GM11168 (cell line): ENCODE data around the gene PRR7.

Experiments used
- in situ Hi-C: fragments of 300-500 bp; cut with MboI; formaldehyde crosslinking; loops from one replicate; pipeline ENCODE4 v1.12.0; 2022; ENCODE audit warnings: low sequenced_read_pairs; ENCODE audit not compliant: unreplicated experiment

PRR7 gene

DNA sequence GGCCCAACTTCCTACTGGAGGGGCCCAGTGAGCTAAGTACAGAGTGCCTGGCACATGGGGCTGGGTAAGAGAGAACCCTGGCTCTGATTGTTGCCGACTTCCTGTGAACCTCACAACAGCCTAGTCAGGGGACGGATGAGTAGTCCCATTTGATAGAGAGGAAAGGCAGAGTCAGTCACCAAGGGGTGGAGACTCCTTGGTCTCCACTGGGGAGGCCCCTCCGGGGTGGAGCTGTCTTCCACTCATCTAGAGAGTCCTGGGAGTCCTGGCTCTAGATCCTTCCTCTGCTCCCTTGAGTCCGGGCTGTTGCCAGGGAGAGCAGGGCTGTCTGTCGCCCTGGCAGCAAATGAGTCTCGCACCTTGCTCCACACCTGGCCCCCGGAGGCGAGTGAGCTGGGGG lies 12.2 kb upstream of the PRR7 start:
- in situ Hi-C loops = no loop called here

DNA sequence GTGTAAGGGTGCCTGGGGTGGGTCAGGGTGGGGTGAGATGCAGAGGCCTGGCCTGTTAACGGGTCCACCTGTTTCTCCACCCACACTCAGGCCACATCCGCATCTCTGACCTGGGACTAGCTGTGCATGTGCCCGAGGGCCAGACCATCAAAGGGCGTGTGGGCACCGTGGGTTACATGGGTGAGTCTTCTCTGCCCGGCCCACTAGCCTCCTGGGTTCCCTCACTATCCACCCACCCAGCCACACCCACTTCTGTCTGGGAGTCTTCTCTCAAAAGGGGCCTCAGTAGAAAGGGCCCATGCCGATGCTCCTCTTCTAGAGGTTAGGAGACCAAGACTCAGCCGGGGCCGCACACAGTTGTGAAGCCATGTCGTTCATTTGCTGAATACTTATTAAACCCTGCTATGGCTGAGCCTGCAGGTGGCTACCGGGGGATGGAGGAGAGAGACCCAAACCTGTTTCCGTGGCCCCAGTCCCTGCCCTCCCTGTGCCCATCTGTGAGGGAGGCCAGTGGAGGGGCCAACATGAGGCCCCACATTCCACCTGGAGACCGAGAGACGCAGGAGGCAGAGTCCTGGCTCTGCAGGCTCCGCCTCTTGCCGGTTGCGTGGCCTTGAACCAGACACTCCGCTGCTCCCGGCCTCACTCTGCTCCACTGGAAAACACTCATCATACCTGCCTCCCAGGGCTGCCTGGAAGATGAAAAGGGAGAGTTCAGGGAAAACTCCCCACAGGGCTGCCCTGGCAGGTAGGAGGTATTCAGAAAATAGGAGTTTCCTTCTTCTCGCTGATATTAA lies 11.5 kb upstream of the PRR7 start:
- in situ Hi-C loops = no loop called here

DNA sequence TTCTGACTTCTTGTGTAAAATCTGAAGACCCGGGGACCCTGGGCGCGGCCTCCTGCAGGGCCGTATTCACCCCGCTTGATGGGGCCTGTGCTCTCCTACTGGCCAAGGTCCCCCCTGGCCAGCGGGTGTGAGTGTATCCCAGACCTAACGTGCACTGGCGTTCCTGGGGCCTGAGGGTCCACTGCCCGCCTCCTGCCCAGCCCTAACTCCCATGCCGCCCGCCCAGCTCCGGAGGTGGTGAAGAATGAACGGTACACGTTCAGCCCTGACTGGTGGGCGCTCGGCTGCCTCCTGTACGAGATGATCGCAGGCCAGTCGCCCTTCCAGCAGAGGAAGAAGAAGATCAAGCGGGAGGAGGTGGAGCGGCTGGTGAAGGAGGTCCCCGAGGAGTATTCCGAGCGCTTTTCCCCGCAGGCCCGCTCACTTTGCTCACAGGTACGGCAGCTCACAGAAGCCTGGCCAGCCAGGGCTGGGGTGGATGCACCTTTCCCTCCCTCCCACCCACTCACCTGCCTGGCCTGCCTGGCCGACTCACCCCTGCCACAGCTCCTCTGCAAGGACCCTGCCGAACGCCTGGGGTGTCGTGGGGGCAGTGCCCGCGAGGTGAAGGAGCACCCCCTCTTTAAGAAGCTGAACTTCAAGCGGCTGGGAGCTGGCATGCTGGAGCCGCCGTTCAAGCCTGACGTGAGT lies 10.6 kb upstream of the PRR7 start:
- in situ Hi-C loops = no loop called here

DNA sequence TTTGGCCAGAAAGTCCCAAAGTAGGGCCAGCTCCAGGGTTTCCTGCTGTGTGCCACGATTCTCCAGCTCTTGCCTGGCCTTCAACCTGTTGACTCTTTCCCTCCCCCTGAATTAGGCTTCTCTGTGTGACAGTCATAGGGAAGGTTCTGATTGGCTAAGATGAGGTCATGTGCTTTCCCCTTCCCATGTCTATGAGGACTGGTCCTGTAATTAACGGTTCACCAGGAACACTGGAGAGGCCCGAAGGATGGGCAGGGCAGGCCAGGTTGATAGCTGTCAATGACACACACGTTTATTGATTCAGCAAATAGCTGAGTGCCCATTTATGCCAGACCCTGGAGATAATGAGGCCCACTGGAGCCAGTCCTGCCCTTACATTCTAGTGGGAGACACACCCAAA lies 9.0 kb upstream of the PRR7 start:
- in situ Hi-C loops = no loop called here

DNA sequence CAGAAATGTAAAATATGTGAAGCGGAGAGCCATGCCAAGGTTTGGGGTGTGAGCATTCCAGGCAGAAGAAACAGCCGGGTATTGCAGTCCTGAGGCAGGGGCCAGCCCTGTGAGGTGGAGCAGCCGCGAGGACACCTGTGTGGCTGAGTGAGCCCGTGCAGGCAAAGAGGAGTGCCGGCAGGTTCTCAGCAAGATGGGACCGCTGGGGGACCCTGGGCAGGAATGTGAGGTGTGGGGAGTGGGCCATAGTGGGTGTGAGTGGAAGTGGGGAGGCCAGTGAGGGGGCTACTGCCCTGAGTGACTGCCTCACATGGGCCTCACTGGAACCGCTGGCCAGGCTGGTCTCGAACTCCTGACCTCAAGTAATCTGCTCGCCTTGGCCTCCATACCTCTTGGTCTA lies 8.1 kb upstream of the PRR7 start:
- in situ Hi-C loops = no loop called here

DNA sequence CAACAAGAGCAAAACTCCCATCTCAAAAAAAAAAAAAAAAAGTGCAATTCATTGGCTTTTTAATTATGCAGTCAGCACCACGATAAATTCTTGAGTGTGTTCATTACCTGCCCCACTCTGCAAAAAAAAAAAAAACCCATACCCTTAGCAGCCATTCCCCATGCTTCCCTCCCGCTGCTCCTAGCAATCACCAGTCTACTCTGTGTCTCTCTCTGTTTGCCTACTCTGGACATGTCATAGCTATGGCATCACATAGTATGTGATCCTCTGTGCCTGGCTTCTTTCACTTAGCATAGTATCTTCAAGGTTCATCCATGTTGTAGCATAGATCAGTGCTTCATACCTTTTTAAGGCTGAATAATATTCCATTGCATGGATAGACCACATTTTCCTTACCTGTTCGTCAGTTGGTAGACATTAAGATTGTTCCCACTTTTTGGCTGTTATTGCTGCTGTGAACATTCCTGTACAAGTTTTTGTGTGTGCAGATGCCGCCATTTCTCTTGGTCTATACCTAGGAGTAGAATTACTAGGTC lies 7.0 kb upstream of the PRR7 start:
- in situ Hi-C loops = no loop called here

DNA sequence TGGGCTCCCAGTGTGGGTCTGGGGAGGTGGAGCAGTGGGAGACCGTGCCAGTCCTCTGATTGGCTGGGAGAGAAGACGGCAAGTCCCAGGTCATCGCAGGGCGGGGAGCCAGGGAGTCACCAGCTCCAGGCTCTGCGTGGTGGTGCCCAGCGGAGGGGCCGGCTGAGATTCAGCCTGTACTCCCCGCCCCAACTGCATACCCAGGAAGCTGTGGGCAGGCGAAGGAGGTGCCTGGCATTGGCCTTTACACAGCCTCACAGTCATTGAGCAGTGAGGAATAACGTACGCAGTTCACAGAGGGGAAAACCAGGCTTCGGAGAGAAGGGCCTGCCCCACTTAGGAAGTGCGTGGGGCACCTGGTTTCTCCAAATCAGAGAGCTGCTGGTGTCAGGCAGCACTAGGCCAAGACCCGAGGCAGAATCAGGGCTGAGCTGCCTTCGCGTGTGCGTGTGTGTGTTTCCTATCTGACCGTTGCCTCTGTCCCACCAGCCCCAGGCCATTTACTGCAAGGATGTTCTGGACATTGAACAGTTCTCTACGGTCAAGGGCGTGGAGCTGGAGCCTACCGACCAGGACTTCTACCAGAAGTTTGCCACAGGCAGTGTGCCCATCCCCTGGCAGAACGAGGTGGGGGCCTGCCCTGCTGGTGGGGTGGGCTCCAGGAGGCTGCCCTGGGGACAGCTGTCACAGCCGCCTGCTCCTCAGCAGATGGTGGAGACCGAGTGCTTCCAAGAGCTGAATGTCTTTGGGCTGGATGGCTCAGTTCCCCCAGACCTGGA lies 6.2 kb upstream of the PRR7 start:
- in situ Hi-C loops = no loop called here

DNA sequence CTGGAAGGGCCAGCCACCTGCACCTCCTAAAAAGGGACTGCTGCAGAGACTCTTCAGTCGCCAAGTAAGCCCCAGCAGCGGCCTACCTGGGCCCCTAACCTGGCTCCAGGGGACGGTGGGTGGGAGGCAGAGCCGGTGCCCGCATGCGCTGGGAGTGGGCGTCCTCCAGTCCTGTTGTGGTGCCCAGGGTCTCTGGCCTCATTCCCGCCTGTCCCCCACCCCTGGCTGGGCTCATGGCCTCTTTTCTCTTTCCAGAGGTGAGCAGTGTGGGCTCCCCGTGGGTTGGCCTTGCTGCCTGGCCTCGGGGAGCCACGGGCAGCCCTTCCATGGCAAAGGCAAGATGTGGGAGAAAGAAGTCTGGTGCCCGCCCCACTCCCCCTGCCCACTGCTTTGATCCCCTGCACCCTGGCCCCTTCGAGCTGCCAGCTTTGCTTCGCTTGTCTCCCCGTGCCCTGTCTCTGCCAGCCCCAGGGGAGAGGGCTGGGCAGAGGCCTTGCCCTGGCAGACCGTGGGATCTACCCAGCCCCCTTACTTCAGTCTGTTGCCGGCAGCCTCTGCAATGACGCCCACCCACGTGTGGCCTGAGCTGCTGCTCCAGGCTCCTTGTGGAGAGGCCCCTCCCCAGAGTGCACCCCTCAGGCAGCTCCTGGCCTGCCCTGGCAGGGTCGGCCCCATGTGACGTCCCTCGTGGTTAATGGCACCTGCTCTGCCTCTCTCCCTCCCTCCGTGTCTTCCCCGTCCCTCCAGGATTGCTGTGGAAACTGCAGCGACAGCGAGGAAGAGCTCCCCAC lies 5.4 kb upstream of the PRR7 start:
- in situ Hi-C loops = no loop called here

DNA sequence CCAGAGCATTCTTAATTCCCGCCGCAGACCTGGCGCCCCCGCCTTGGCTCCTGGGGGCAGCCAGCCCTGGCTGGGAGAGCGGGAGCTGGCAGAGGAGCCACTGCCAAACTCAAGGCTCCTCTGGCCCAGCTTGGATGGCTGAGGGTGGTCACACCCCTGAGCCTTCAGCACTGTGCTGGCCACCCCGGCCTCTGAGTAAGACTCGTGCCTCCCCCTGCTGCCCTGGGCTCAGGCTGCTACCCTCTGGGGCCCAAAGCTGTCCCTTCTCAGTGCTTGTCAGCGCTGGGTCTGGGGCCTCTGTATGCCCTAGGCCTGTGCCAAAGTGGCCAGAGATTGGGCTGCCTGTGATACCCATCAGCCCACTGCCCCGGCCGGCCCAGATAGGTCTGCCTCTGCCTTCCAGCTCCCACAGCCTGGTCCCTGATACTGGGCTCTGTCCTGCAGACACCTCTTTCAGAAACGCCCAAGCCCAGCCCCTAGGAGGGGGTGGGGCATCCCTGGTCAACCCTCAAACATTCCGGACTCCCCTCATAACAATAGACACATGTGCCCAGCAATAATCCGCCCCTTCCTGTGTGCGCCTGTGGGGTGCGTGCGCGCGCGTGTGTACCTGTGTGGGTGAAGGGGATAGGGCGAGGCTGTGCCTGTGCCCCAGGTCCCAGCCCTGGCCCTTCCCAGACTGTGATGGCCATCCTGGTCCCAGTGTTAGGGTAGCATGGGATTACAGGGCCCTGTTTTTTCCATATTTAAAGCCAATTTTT lies 4.4 kb upstream of the PRR7 start:
- in situ Hi-C loops = no loop called here

DNA sequence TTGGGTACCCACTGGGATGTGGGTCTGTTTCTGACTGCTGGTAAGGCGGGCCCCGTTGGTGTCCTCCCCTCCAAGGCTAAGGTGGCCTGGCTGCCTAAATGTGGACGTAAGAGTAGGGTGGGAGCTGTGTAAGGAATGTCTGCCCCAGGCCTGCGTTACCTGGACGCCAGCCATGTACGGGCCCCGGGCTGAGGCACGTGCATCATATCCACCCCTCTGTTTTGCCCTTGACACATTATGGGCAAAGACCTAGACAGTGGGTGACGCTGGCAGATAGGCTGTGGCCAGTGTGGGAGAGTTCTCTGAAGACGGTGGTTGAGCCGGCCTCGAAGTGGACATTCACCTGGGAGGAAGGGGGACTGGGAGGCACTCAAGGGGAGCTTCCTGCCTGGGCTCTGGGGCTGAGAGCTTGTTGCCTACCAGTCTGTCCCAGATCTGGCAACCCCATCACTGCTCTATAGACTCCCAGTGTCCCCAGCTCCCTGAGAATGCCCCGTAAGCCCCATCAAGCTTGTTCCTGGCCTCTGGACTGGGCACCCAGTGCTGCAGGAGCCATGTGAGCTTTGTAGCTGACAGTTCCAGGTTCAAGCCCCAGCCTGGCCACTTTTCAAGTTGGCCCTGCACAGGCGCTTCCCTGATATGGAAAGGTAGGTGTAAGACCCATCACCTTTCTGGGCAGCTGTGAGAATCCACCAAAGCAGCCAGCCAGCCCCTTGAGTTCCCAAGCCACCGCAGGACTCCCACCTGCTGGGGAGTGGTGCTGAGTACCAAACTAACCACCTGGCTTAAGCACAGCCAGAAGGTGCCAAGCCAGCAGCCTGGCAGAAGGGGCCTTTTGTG lies 3.2 kb upstream of the PRR7 start:
- in situ Hi-C loops = no loop called here

DNA sequence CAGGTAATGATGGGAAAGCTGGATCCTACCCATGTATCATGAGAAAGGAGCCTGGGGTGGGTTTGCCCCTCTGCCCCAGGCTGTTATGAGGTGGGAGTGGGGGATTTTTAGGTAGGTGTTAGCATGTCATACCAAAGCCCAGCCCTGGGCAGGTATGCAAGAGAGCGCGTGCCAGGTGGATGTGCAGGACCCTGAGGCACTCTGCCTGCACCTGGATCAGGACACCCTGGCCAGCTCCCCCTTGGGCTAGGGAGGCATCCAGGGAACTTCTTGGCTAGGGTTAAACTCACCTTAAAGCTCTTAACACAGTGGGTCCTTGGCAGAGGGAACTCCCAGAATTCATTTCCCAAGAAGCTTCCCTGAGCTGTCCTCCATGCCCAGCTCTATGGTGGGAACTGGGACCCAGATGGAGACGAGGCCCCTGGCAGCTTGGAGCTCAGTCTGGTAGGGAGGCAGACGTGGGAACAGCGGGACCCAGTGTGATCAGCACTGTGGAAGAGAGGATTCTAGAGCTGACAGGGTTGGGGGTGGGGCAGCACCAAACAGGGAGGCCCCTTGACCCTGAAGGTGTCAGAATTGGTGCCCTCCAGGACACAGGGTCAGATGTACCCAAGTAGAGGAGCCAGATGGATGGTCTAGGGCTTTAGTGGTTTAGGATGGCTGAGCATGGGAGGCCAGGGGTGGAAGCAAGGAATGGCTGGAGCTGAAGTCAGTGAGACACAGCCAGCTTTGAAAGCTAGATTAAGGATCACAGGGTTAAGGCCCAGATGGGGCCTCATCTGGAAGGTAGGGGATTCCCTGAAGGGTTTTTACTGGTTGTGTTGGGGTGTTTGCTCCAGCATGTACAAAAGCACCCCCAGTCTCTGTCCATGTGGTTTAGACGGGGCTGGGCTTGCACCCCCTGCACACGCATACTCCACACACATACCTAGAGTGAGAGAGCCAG lies 2.2 kb upstream of the PRR7 start:
- in situ Hi-C loops = loop anchor here (5.0 kb wide), 1 partner anchor 37 kb away; the partner anchor contains the start of gene F12

DNA sequence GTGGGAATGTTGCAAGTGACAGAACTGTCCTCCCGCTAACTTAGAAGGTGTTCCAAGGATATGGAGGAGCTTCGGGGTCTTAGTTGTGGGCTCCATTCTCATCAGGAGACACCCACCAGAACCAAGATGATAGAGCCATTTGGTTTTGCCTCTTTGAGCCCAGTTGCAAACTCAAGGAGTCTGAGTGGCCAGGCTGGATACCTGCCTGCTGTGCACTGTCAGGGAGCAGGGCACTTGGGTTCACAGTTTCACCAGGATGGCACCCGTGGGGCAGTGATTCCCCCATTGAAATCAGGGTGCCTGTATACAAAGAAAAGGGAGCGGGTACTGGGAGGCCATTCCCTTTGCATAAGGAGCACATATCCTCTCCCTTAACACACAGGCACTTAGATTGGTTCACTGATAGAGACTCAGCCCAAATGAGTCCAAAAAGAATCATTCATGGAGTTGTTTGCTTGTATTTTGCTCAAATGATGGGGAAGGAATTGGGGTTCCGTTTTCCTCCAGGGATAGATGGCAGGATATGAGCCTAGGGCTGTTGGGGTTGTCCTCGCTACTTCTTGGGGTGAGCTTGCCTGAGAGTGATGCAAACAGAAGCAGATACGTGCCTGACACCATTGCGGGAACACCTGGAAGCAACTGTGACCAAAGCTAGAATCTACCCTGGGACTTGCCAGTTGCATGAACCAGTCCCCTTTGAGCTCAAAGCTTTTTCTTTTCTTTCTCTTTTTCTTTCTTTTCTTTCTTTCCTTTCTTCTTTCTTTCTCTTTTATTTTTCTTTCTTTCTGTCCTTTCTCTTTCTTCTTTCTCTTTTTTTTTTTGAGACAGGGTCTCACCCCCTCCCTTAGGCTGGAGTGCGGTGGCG lies 1.3 kb upstream of the PRR7 start:
- in situ Hi-C loops = loop anchor here (5.0 kb wide), 1 partner anchor 38 kb away; the partner anchor contains the start of gene F12

DNA sequence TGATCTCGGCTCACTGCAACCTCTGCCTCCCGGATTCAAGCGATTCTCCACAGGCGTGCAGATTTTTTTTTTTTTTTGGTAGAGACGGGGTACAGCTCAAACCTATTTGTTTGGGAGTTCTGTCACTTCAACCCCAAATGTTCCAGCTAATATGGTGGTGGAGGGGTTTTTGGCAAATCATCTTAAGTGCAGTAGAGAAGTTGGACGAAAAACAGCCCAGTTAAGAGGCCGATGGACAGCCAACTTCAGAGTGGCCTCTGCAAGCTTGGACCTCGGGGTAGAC lies 756 bp upstream of the PRR7 start:
- in situ Hi-C loops = loop anchor here (5.0 kb wide), 1 partner anchor 39 kb away; the partner anchor contains the start of gene F12

DNA sequence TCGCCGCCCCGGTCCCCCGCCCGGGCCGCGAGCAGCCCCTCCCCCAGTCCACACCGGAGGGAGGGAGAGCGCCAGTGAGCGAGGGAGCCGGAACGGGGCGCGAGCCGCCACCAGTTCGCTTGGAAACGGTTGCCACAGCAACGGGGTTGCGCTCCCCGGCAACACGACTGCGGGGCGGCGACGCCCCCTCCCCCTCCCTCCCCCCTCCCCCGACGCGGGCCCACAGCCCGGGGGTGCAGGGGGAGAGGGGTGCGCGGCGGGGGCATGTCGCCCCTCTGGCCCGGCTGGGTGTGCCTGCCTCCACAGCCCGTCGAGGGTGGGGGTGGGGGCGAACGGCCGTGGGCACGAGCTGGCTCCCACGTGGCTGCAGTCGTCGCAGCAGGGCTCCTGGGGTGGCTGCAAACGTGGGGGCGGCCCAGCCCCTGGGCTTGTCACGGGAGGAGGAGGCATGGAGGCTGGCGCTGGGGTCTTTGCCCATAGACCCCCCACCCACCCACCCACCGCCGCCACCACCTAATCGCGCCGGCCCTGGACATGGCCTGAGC lies 524 bp downstream of the PRR7 start:
- in situ Hi-C loops = loop anchor here (5.0 kb wide), 1 partner anchor 40 kb away; the partner anchor contains the start of gene F12

DNA sequence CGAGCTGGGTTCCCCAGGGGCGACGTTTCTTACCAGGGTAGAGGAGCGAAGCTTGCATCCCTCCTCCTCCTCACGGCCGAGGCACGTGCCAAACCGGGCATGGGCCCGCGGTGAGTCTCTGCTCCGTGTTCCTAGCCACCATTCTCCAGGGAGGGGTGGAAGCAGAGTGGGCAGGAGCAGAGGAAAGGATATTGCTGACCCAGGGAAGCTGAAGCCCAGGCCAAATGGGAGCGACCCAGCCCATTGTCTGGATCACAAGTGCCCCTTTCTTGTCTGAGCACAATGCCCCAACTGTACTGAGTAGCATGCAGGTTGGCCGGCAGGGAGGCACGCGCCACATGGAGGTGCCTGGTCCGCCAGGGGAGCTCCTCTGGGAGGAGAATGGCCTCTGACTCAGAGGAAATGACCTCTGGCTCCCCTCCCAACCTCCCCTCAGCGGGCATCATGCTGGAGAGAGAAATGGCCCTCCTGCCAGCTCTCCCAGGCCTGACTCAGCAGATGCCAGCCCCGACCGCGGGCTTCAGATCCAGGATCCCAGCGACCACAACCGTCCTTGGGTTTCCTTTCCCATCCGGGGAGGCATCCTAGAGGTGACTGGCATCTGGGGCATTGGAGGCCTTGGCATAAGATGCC lies 1.1 kb downstream of the PRR7 start:
- in situ Hi-C loops = loop anchor here (5.0 kb wide), 1 partner anchor 40 kb away; the partner anchor contains the start of gene F12
